Activated naive CD4-positive, alpha-beta T cell treated with anti-CD3 and anti-CD28 coated beads for 36 hours (primary cell): Measurements from ENCODE around the gene TAF4. TPM values are rescaled to one million over a fixed set of nuclear protein-coding genes. Genes with fewer than 3 reads are reported as not detected.

Experiments used
- CTCF ChIA-PET: fragments of 350-600 bp; sonication (Branson Sonifier 250); formaldehyde crosslinking; loops from one replicate; lab custom pipeline; 2021; ENCODE audit warnings: antibody characterized with exemption; lab: Charles Lee
- DNase-seq: peaks from one replicate; pipeline ENCODE4 v3.0.0-alpha.2; 2020
- H3K27ac Mint-ChIP-seq: one replicate; pipeline ENCODE4 v1.8.0; 2021; ENCODE audit warnings: mild to moderate bottlenecking, mixed read lengths
- H3K27me3 Mint-ChIP-seq: one replicate; pipeline ENCODE4 v1.8.0; 2021; ENCODE audit warnings: low read depth, mixed read lengths
- H3K36me3 Mint-ChIP-seq: one replicate; pipeline ENCODE4 v1.8.0; 2021; ENCODE audit warnings: low read depth, mixed read lengths
- H3K4me1 Mint-ChIP-seq: one replicate; pipeline ENCODE4 v1.8.0; 2021; ENCODE audit warnings: low read depth, mixed read lengths
- H3K4me3 Mint-ChIP-seq: one replicate; pipeline ENCODE4 v1.8.0; 2021; ENCODE audit warnings: mild to moderate bottlenecking, moderate library complexity, mixed read lengths
- H3K9me3 Mint-ChIP-seq: one replicate; pipeline ENCODE4 v1.8.0; 2021; ENCODE audit warnings: mixed read lengths
- intact Hi-C: fragments of 100-400 bp; cut with micrococcal nuclease; formaldehyde crosslinking; loops from one replicate; pipeline ENCODE4 v1.15.1; 2023
- microRNA-seq: library from miRNA; unstranded; fragments of <30 nt; microRNA quantifications from one replicate; pipeline ENCODE4 v1.2.0, GENCODE V29; 2022; ENCODE audit warnings: borderline microRNAs expressed, borderline replicate concordance
- total RNA-seq, 2 experiments: library from RNA; stranded (reverse); gene quantifications; one replicate each; pipeline ENCODE4 v1.2.3, GENCODE V29; 2021

TAF4 gene
- total RNA-seq, 2 experiments from 2014 or later = 15.0 to 15.4 TPM

GRCh38 chr20:61925555-61926252, 140.0 kb downstream of the TAF4 start:
- no peak for DNase-seq
- intact Hi-C loops = no loop called here
- no peaks in the 10 kb centered on the region for H3K36me3 Mint-ChIP-seq
- no peaks in the 10 kb centered on the region for H3K9me3 Mint-ChIP-seq
- CTCF ChIA-PET = no interaction called here
- no peaks in the 10 kb centered on the region for H3K27me3 Mint-ChIP-seq
- no peak overlapping the region for H3K4me3 Mint-ChIP-seq
- no peak overlapping the region for H3K27ac Mint-ChIP-seq
- H3K4me1 Mint-ChIP-seq = no peaks in the 10 kb centered on the region

- Mint-ChIP-seq H3K4me1 (no peaks in the 10 kb centered on the region), H3K9me3 (no peaks in the 10 kb centered on the region), H3K4me3 (no peak overlapping the region), H3K27me3 (no peaks in the 10 kb centered on the region), H3K27ac (no peak overlapping the region), H3K36me3 (no peaks in the 10 kb centered on the region)
- CTCF ChIA-PET = no interaction called here
- DNase-seq = no peak
- intact Hi-C loops = no loop called here
Observed at GRCh38 chr20:61924858-61925554, 140.7 kb downstream of the TAF4 start.

Small RNA genes within 50 kb of the gene (microRNA-seq; reads per million reads assigned to microRNA genes)
- gene MIR1257 (not detected), gene MIR3195 (not detected)

Other genes starting within 250 kb of the TAF4 start
- gene LSM14B, start 56.6 kb upstream of the TAF4 start, total RNA-seq = 10 to 100 TPM; 29.6 to 33.3 TPM
- gene PSMA7, start 77.5 kb upstream of the TAF4 start, total RNA-seq = 100 to 1,000 TPM; 287 to 288 TPM
- 10 to 100 TPM; 14.5 to 18.0 TPM for gene SS18L1, start 77.9 kb upstream of the TAF4 start, total RNA-seq
- 10 to 100 TPM; 34.3 to 36.4 TPM for gene MTG2, start 117.1 kb upstream of the TAF4 start, total RNA-seq
- not detected for gene HRH3, start 154.4 kb upstream of the TAF4 start, total RNA-seq
- 10 to 100 TPM; 23.6 to 24.7 TPM for gene OSBPL2, start 172.6 kb upstream of the TAF4 start, total RNA-seq
- 10 to 100 TPM; 77.4 to 81.5 TPM for gene ADRM1, start 237.1 kb upstream of the TAF4 start, total RNA-seq